Cardiac fibroblast (primary cell): ENCODE results near the gene IL17F.

ENCODE experiments used
- DNase-seq, 2 donors: peaks; one replicate each; pipeline versions ENCODE4 v3.0.0 to v3.0.0-alpha.2; 2010; ENCODE audit warnings: low read depth in 2 of 2
- H3K4me3 ChIP-seq, 2 donors: replicated peaks in 1 of 2; 1 replicate in 1 of 2; 2 replicates in 1 of 2; pipeline ENCODE4 v1.5.1; 2011; ENCODE audit warnings: low read depth in 2 of 2, low read length in 2 of 2, mild to moderate bottlenecking in 2 of 2, moderate library complexity in 1 of 2
- TF ChIP-seq, protein P1 (sequence below): IDR thresholded peaks from one replicate; pipeline ENCODE4 v1.5.1; 2011; ENCODE audit warnings: low read depth, mild to moderate bottlenecking, low read length, inconsistent platforms

IL17F gene

DNA sequence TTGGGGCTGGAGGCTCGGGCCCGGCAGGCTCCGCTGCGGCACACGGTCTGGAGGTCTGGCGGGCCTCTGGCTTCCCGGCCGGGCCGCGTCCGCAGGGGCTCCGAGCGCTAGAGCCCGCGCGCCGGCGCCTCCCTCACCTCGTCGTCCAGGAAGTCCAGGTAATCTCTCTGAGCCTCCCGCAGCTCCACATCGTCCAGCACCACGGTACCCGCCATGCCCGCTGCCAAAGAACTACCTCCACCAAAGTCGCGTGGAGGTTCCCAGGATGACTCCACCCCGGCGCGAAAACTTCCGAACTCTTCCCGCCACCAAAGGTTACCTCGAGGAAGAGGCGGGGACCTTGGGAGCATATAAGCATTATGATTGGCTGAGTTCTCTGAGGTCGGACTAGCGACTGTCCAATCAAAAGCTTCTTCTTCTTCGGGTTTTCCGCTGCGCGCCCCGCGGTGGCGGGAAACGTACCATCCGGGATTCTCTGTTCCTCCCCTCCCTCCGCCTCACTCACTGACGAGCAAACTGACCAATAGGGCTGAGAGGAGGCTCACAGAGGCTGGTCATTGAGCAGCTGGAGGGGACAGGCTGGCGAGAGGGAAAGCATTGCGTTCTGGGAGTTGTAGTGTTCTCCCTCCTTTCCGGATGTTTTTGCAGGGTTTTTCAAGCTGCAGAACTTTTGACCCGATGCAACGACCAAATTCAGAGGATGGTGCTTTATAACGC, 40.3 kb upstream of the IL17F start, which contains the start of gene MCM3:
MCM3 (minus strand) TSS at position 283 of the 717 bp plus-strand sequence; CDS start at position 215, 68 bp downstream.
- peak; percentile 99 to 100 for DNase-seq
- peak within 1 kb of the TSS; percentile 78 to 80 for H3K4me3 ChIP-seq
- TF ChIP-seq, protein P1, sequence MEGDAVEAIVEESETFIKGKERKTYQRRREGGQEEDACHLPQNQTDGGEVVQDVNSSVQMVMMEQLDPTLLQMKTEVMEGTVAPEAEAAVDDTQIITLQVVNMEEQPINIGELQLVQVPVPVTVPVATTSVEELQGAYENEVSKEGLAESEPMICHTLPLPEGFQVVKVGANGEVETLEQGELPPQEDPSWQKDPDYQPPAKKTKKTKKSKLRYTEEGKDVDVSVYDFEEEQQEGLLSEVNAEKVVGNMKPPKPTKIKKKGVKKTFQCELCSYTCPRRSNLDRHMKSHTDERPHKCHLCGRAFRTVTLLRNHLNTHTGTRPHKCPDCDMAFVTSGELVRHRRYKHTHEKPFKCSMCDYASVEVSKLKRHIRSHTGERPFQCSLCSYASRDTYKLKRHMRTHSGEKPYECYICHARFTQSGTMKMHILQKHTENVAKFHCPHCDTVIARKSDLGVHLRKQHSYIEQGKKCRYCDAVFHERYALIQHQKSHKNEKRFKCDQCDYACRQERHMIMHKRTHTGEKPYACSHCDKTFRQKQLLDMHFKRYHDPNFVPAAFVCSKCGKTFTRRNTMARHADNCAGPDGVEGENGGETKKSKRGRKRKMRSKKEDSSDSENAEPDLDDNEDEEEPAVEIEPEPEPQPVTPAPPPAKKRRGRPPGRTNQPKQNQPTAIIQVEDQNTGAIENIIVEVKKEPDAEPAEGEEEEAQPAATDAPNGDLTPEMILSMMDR = peak; percentile 7

DNA sequence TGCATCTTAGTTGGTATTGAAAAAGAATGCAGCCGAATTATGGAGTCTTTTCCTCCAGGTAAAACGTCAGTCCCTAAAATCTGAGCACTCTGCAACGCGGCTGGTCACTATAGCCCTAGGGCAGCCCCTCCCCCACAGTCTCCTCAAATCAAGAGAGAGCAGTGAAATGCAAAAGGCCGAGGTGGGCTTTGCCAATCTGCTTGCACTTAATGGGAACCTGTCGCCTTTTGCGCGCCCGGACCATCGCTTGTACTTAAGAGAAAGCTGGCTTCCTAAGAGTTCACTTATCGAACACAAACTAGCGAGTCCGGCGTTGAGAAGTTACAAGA, 39.8 kb upstream of the IL17F start:
- TF ChIP-seq, protein P1 = no peak
- peak; percentile 31 to 38 for DNase-seq
- peak overlapping the region; percentile 78 to 80 for H3K4me3 ChIP-seq

DNA sequence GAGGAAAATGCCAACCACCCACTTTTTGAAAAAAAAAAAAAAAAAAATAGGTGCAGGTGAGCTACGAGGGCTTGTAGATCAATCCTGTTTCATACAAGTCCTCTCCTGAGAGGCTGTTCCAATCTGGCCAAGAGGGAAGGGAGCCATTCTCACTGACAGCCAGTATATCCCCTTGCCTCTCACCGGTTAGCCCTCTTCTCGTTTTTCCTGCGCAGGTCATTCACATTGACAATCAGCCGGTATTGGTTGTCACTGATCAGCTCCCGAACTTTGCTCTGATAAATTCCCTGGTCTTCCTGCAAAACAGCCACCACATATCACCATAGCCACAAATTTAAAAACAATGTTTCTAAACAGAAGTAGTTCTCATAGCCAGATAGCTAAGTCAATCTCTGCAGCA, 38.8 kb upstream of the IL17F start:
- DNase-seq = no peak
- H3K4me3 ChIP-seq = peak overlapping the region; percentile 8 to 80
- TF ChIP-seq, protein P1 = no peak

DNA sequence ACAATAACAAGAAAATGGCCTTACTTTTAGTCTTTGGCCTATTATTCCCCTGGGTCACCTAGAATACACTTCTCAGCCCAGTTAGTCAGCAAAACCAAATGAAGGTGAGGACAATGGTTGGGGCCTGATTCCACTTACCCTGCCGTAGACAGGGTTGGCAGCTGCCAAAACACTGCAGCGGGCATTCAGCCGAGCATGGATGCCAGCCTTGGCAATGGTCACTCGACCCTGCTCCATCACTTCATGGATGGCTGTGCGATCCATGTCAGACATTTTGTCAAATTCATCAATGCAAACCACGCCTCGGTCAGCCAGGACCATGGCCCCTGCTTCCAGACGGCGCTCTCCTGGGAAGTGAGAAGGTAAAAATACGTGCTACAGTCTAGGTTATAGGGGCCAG, 31.8 kb upstream of the IL17F start:
- no peak overlapping the region for H3K4me3 ChIP-seq
- DNase-seq = no peak
- TF ChIP-seq, protein P1 = no peak

DNA sequence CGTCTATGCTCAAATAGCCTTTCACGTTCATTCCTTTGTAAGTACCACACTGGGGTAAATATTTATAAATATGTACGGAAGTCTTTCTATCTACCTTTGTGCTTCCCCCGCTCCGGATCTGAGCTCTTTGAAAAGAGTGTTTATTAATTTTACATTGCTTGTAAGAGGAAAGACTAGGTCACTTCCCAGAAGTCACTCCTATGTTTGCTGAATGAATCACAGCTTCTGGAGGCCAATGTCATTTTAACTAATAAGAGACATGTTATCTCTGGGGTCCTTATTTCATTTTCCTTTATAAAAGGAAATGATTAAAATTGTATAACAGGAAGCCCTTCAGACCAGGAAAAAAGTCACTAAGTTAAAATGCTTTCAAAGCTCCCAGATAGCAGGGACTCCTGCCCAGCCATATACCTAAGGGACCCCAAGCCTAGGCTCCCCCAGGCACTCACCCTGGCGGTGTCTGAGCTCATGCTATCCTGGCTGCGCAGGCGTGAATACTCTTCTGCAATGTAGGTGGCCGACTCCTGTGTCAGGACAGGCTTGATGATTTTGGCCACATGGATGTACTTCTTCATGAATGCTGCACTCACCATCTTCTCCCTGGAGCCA, 27.7 kb upstream of the IL17F start:
- H3K4me3 ChIP-seq = no peak overlapping the region
- TF ChIP-seq, protein P1 = no peak
- DNase-seq = peak in 1 of 2 donors; percentile 10

DNA sequence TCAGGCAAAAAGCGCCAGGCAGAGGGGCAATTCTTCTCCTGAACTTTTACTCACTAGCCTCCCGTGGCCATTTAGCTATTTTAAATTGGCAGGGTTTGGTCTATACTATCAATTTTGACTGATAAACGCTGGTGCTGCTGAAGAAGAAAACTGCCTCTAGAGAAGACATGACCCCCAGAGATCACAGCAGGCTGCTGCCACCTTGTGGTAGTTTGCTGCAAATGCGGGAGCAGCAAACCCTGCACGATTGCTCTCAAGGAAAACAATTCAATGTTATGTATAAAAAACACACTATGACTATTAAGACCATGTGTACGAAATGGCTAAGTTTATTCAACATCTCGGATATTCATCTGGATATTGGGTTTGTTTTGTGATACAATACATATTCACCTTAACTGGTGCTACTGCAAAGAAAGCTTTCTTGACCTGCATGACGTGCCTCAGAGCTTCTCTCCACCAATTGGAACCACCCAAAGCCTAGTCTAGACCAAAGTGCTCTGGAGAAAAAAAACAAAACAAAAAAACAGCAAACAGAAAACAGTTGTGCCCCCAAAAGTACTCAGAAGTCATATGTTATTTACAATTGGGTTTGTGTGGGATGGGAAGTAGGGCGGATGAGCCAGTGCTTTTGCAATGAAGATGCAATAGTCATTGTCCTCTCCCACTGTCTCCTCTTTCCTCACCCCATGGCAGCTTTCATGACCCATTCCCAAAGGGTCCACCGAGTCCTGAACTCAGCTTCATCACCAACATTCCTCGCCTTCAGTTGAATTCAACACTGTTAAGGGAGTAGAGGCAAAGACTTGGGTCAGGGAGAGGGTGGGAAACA, 19.6 kb upstream of the IL17F start:
- TF ChIP-seq, protein P1 = peak; percentile 98

More for the DNA sequence above, 19.6 kb upstream of the IL17F start:
- no peak overlapping the region for H3K4me3 ChIP-seq
- DNase-seq = peak; percentile 72 to 73
